PC-9 (cell line): ENCODE results near the gene ZKSCAN4. TPM values are rescaled to one million over a fixed set of nuclear protein-coding genes. Genes with fewer than 3 reads are reported as not detected.

Experiments used
- BruUV-seq: library from RNA; stranded (reverse); fragments of 400-500 nt; replicated peaks from 2 replicates; lab custom pipeline; 2021; lab: Mats Ljungman, UMichigan
- CTCF ChIA-PET: fragments of 300-600 bp; sonication (Branson Sonifier 250); formaldehyde crosslinking; loops from one replicate; lab custom pipeline; 2022; ENCODE audit warnings: antibody characterized with exemption; lab: Charles Lee
- POLR2A ChIA-PET: fragments of 300-600 bp; sonication (Branson Sonifier 250); formaldehyde crosslinking; loops from one replicate; lab custom pipeline; 2022; ENCODE audit warnings: antibody characterized with exemption; ENCODE audit not compliant: unreplicated experiment; lab: Charles Lee
- DNase-seq, 2 experiments: peaks; one replicate each; pipeline versions ENCODE4 v3.0.0 to v3.0.0-alpha.2; 2015 to 2022; ENCODE audit warnings: mixed read lengths in 1 of 2
- H2AFZ ChIP-seq: fragments of 200-600 bp; sonication (generic); 2 replicates; pipeline ENCODE4 v1.8.1; 2017; ENCODE audit warnings: antibody characterized with exemption
- H3F3A ChIP-seq: fragments of 200-600 bp; sonication (generic); 2 replicates; pipeline ENCODE4 v1.8.1; 2017; ENCODE audit warnings: antibody characterized with exemption, mild to moderate bottlenecking, low read depth; ENCODE audit not compliant: insufficient read depth
- H3K27ac ChIP-seq: fragments of 200-600 bp; sonication (generic); 2 replicates; pipeline ENCODE4 v1.6.1; 2016; ENCODE audit warnings: mixed run types
- H3K27me3 ChIP-seq: fragments of 200-600 bp; sonication (generic); 2 replicates; pipeline ENCODE4 v1.6.1; 2016; ENCODE audit warnings: low read depth, mixed run types; ENCODE audit not compliant: insufficient read depth
- H3K36me3 ChIP-seq: fragments of 200-600 bp; sonication (generic); 2 replicates; pipeline ENCODE4 v1.6.1; 2016; ENCODE audit warnings: low read depth, mixed run types
- H3K4me1 ChIP-seq: fragments of 200-600 bp; sonication (generic); replicated peaks from 2 replicates; pipeline ENCODE4 v1.6.1; 2016; ENCODE audit warnings: mixed run types; ENCODE audit not compliant: insufficient read depth
- H3K4me2 ChIP-seq: fragments of 200-600 bp; sonication (generic); 2 replicates; pipeline ENCODE4 v1.6.1; 2017; ENCODE audit warnings: mixed run types
- H3K4me3 ChIP-seq: fragments of 200-600 bp; sonication (generic); 2 replicates; pipeline ENCODE4 v1.6.1; 2016; ENCODE audit warnings: mixed run types
- H3K79me2 ChIP-seq: fragments of 200-600 bp; sonication (generic); 2 replicates; pipeline ENCODE4 v1.6.1; 2017; ENCODE audit warnings: low read depth, mixed run types
- H3K9me2 ChIP-seq: fragments of 200-600 bp; sonication (generic); 2 replicates; pipeline ENCODE4 v1.8.1; 2017; ENCODE audit warnings: mild to moderate bottlenecking; ENCODE audit not compliant: insufficient read depth
- H3K9me3 ChIP-seq: fragments of 200-600 bp; sonication (generic); 2 replicates; pipeline ENCODE4 v1.8.1; 2016; ENCODE audit warnings: low read depth; ENCODE audit not compliant: insufficient read depth
- H4K20me1 ChIP-seq: fragments of 200-600 bp; sonication (generic); 2 replicates; pipeline ENCODE4 v1.8.1; 2017; ENCODE audit not compliant: insufficient read depth
- EZH2 ChIP-seq: fragments of 200-600 bp; sonication (generic); IDR thresholded peaks from 2 replicates; pipeline ENCODE4 v1.8.0; 2017; ENCODE audit warnings: antibody characterized with exemption, low read depth
- intact Hi-C: fragments of 100-400 bp; cut with micrococcal nuclease; formaldehyde crosslinking; loops from one replicate; pipeline ENCODE4 v1.10.0; 2022; ENCODE audit not compliant: unreplicated experiment
- total RNA-seq: library from RNA; stranded (reverse); gene quantifications from 2 replicates; pipeline ENCODE4 v1.2.3, GENCODE V29; 2021
- TF ChIP-seq, protein P1 (sequence below): fragments of 200-600 bp; sonication (generic); conservative IDR thresholded peaks from 2 replicates; pipeline ENCODE4 v1.6.1; 2017; ENCODE audit warnings: mixed run types, antibody characterized with exemption, mild to moderate bottlenecking, moderate library complexity

The ZKSCAN4 gene
- total RNA-seq, 1 experiment from 2014 or later = 6.7 TPM

DNA sequence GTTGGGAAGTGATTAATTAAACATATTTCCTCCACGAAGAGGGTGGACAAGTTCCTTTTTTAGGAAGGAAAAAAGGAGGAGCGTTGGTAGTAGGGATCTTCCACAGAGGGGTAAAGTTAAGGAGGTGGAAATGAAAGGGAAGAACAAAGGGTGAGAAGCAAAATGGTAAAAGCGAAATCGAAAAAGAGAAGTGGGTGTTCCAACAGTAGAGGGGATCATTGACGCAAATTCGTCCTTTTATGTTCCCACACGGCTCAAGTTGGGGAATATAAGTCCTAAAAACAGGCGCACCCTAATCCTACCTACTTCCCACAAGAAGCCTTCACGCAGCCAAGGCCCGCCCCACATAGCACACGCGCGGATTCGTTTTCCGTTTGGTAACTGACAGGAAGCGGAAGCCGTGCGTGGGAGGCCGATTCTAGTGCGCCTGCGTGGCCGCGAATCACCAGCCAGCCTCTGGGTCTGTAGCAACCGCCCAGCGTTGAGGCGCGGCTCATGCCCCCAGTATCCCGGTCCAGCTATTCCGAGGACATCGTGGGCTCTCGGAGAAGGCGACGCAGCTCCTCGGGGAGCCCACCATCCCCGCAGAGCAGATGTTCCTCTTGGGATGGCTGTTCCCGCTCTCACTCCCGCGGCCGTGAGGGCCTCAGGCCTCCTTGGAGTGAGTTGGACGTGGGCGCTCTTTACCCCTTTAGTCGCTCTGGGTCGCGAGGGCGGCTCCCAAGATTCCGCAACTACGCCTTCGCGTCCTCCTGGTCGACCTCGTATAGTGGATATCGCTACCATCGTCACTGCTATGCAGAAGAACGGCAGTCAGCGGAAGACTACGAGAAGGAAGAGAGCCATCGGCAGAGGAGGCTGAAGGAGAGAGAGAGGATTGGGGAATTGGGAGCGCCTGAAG is 7.1 kb upstream of the ZKSCAN4 start, which contains the start of gene NKAPL:
Gene NKAPL, plus strand, starts transcription at position 421 of the 901 bp plus-strand sequence. Its CDS starts 75 bp downstream, at position 496.
- BruUV-seq = no TSS peak
- DNase-seq = no peak
- POLR2A ChIA-PET = no interaction called here
- Histone ChIP-seq H3K27ac (no peak within 1 kb of the TSS), H3K4me3 (no peak within 1 kb of the TSS), H3F3A (no peaks in the 10 kb centered on the region), H4K20me1 (no peaks in the 10 kb centered on the region), H2AFZ (0 out of 2 replicates have a peak within 1 kb of the TSS, but pooled peaks have one; percentile 43), H3K27me3 (no peaks in the 10 kb centered on the region), H3K79me2 (no peaks in the 10 kb centered on the region), H3K36me3 (no peaks in the 10 kb centered on the region), H3K9me3 (no peaks in the 10 kb centered on the region), H3K4me1 (no peaks in the 10 kb centered on the region), H3K9me2 (no peaks in the 10 kb centered on the region; the same call in 1 of the 2 replicates), H3K4me2 (no peak within 1 kb of the TSS)
- TF ChIP-seq, protein P1, sequence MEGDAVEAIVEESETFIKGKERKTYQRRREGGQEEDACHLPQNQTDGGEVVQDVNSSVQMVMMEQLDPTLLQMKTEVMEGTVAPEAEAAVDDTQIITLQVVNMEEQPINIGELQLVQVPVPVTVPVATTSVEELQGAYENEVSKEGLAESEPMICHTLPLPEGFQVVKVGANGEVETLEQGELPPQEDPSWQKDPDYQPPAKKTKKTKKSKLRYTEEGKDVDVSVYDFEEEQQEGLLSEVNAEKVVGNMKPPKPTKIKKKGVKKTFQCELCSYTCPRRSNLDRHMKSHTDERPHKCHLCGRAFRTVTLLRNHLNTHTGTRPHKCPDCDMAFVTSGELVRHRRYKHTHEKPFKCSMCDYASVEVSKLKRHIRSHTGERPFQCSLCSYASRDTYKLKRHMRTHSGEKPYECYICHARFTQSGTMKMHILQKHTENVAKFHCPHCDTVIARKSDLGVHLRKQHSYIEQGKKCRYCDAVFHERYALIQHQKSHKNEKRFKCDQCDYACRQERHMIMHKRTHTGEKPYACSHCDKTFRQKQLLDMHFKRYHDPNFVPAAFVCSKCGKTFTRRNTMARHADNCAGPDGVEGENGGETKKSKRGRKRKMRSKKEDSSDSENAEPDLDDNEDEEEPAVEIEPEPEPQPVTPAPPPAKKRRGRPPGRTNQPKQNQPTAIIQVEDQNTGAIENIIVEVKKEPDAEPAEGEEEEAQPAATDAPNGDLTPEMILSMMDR = no peak
- no peak for TF ChIP-seq EZH2
- CTCF ChIA-PET = no interaction called here
- intact Hi-C loops = no loop called here

DNA sequence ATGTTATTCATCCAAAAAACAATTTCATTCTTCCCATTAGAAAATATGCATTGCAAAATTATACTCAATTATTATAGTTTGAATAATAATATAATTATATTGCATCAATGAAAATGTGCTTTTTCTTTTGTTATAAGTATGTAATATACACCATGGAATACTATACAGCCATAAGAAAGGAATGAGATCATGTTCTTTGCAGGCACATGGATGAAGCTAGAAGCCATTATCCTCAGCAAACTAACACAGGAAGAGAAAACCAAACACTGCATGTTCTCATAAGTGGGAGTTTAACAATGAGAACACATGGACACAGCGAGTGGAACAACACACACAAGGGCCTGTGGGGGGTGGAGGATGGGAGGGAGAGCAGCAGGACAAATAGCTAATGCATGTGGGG is 5.0 kb upstream of the ZKSCAN4 start:
- Histone ChIP-seq H3K4me3 (no peak overlapping the region), H3F3A (no peaks in the 10 kb centered on the region), H3K4me1 (peaks cover 12% of the 10 kb centered on the region), H4K20me1 (no peaks in the 10 kb centered on the region), H3K27ac (no peak overlapping the region), H3K9me3 (0 out of 2 replicates have a peak, but pooled peaks cover 2% of the 10 kb centered on the region), H3K4me2 (no peak overlapping the region), H3K9me2 (no peaks in the 10 kb centered on the region; the same call in 1 of the 2 replicates), H3K36me3 (no peaks in the 10 kb centered on the region), H2AFZ (no peak overlapping the region), H3K79me2 (no peaks in the 10 kb centered on the region), H3K27me3 (no peaks in the 10 kb centered on the region)
- no peak for DNase-seq
- CTCF ChIA-PET = no interaction called here
- intact Hi-C loops = no loop called here
- BruUV-seq = no TSS peak
- TF ChIP-seq, protein P1 = no peak
- no peak for TF ChIP-seq EZH2
- POLR2A ChIA-PET = no interaction called here

DNA sequence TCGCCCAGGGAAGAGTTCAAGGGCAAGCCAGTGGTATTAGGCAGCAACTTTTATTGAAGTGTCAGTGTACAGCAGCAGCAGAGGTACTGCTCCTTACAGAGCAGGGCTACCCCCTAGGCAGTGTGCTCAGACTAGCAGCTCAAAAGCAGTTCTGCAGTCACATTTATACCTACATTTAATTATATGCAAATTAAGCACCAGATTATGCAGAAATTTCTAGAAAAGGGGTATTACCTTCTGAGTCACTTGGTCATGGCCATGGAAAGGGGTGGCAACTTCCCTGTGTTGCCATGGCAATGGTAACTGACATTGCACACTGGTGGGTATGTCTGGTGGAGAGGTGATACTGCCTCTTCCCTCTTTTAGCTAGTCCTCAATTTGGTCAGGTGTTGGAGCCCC is 2.1 kb upstream of the ZKSCAN4 start:
- Histone ChIP-seq H3K9me2 (no peaks in the 10 kb centered on the region; the same call in 1 of the 2 replicates), H3K4me3 (no peak overlapping the region), H3K27ac (no peak overlapping the region), H3F3A (no peaks in the 10 kb centered on the region), H3K4me1 (peaks cover 19% of the 10 kb centered on the region), H3K4me2 (no peak overlapping the region), H4K20me1 (no peaks in the 10 kb centered on the region), H3K27me3 (no peaks in the 10 kb centered on the region), H3K9me3 (0 out of 2 replicates have a peak, but pooled peaks cover 2% of the 10 kb centered on the region), H3K36me3 (no peaks in the 10 kb centered on the region), H3K79me2 (peaks cover 17% of the 10 kb centered on the region), H2AFZ (no peak overlapping the region)
- ChIA-PET CTCF (no interaction called here), POLR2A (no interaction called here)
- DNase-seq = no peak
- BruUV-seq = no TSS peak
- TF ChIP-seq EZH2 = no peak
- TF ChIP-seq, protein P1 = no peak
- intact Hi-C loops = no loop called here
